ENCODE measurements around the gene PSME3IP1. TPM values are rescaled to one million over a fixed set of nuclear protein-coding genes. Genes with fewer than 3 reads are reported as not detected.
A peak's percentile ranks its signal among the peaks of the same experiment; 100 is the strongest.

PSME3IP1 gene
- total RNA-seq, 1 donor from 2014 or later: 105 TPM

GRCh38 chr16:57118461-57119084 lies 67.3 kb downstream of the PSME3IP1 start:
- H3K27ac Mint-ChIP-seq: no peak overlapping the region
- H3K36me3 Mint-ChIP-seq: peaks cover 15% of the 10 kb centered on the region
- no peak for TF ChIP-seq CTCF (IDR thresholded peaks at IDR 0.05; ENCODE audit: unreplicated experiment)
- DNase-seq (ENCODE audit: low spot score in 2 of 2, unreplicated experiment in 2 of 2): no peak
- no peaks in the 10 kb centered on the region for H3K9me3 Mint-ChIP-seq
- H3K4me1 Mint-ChIP-seq: peaks cover 3% of the 10 kb centered on the region
- H3K4me3 Mint-ChIP-seq: no peak overlapping the region
- H3K27me3 Mint-ChIP-seq (ENCODE audit: low read depth): no peaks in the 10 kb centered on the region

GRCh38 chr16:57115514-57116182 lies 70.2 kb downstream of the PSME3IP1 start:
- Mint-ChIP-seq H3K9me3 (no peaks in the 10 kb centered on the region), H3K4me1 (peaks cover 3% of the 10 kb centered on the region), H3K36me3 (peaks cover 6% of the 10 kb centered on the region), H3K27me3 (ENCODE audit: low read depth) (no peaks in the 10 kb centered on the region), H3K27ac (peak overlapping the region; percentile 87), H3K4me3 (no peak overlapping the region)
- no peak for DNase-seq (ENCODE audit: low spot score in 2 of 2, unreplicated experiment in 2 of 2)
- no peak for TF ChIP-seq CTCF (IDR thresholded peaks at IDR 0.05; ENCODE audit: unreplicated experiment)

GRCh38 chr16:57115168-57115513 lies 70.7 kb downstream of the PSME3IP1 start:
- peaks cover 3% of the 10 kb centered on the region for H3K4me1 Mint-ChIP-seq
- H3K9me3 Mint-ChIP-seq: no peaks in the 10 kb centered on the region
- no peak overlapping the region for H3K27ac Mint-ChIP-seq
- H3K27me3 Mint-ChIP-seq (ENCODE audit: low read depth): no peaks in the 10 kb centered on the region
- DNase-seq (ENCODE audit: low spot score in 2 of 2, unreplicated experiment in 2 of 2): no peak
- H3K4me3 Mint-ChIP-seq: no peak overlapping the region
- H3K36me3 Mint-ChIP-seq: peaks cover 6% of the 10 kb centered on the region
- TF ChIP-seq CTCF (IDR thresholded peaks at IDR 0.05; ENCODE audit: unreplicated experiment): no peak

GRCh38 chr16:57113664-57114063 lies 72.2 kb downstream of the PSME3IP1 start:
- no peak for DNase-seq (ENCODE audit: low spot score in 2 of 2, unreplicated experiment in 2 of 2)
- H3K9me3 Mint-ChIP-seq: no peaks in the 10 kb centered on the region
- peaks cover 6% of the 10 kb centered on the region for H3K36me3 Mint-ChIP-seq
- H3K4me1 Mint-ChIP-seq: peaks cover 3% of the 10 kb centered on the region
- no peaks in the 10 kb centered on the region for H3K27me3 Mint-ChIP-seq (ENCODE audit: low read depth)
- H3K4me3 Mint-ChIP-seq: no peak overlapping the region
- no peak for TF ChIP-seq CTCF (IDR thresholded peaks at IDR 0.05; ENCODE audit: unreplicated experiment)
- H3K27ac Mint-ChIP-seq: no peak overlapping the region

- Mint-ChIP-seq H3K27me3 (ENCODE audit: low read depth) (no peaks in the 10 kb centered on the region), H3K4me3 (no peak overlapping the region), H3K36me3 (peaks cover 6% of the 10 kb centered on the region), H3K4me1 (peaks cover 3% of the 10 kb centered on the region), H3K27ac (no peak overlapping the region), H3K9me3 (no peaks in the 10 kb centered on the region)
- no peak for TF ChIP-seq CTCF (IDR thresholded peaks at IDR 0.05; ENCODE audit: unreplicated experiment)
- DNase-seq (ENCODE audit: low spot score in 2 of 2, unreplicated experiment in 2 of 2): no peak
These were observed 72.8 kb downstream of the PSME3IP1 start for GRCh38 chr16:57113042-57113453.

Data from mesothelial cell of epicardium (in vitro differentiated cells).